ENCODE results near the gene ATAD3B. TPM values are rescaled to one million over a fixed set of nuclear protein-coding genes. Genes with fewer than 3 reads are reported as not detected.

ATAD3B gene
- total and polyA plus RNA-seq, 2 of the 4 experiments (the other 2 are of a cell fraction): 13.8 to 29.0 TPM

GRCh38 chr1:1438531-1439381 is 32.8 kb upstream of the ATAD3B start:
- no peak for DNase-seq
- Histone ChIP-seq H3K9me3 (ENCODE audit: control insufficient read depth, insufficient read depth, low read length) (no peaks in the 10 kb centered on the region), H3K18ac (ENCODE audit: low read depth, low read length) (no peak overlapping the region), H3K27me3 (ENCODE audit: control insufficient read depth, insufficient read depth, low read length) (no peaks in the 10 kb centered on the region; the same call in 1 of the 2 replicates), H3K27ac (ENCODE audit: insufficient read depth, low read length) (no peak overlapping the region), H2BK120ac (ENCODE audit: low read depth, low read length) (no peak overlapping the region), H2BK20ac (ENCODE audit: low read depth, low read length) (no peak overlapping the region), H3K36me3 (ENCODE audit: control insufficient read depth, insufficient read depth, low read length) (no peaks in the 10 kb centered on the region), H4K5ac (ENCODE audit: low read depth, low read length) (no peak overlapping the region), H4K20me1 (ENCODE audit: insufficient read depth, low read length) (no peaks in the 10 kb centered on the region), H2AFZ (replicated peaks; ENCODE audit: low read length, poor library complexity) (no peak overlapping the region), H3K4me1 (ENCODE audit: control insufficient read depth, insufficient read depth, low read length) (peaks cover 7% of the 10 kb centered on the region; the same call in 1 of the 2 replicates), H4K8ac (ENCODE audit: low read depth in 2 of 2, low read length in 2 of 2) (no peak overlapping the region), H3K9ac (ENCODE audit: low read depth, low read length) (no peak overlapping the region), H3K79me1 (ENCODE audit: low read depth in 1 of 2, low read length in 2 of 2) (0 out of 4 replicates have a peak, but pooled peaks cover 0 to 3% of the 10 kb centered on the region in 2 experiments), H2AK9ac (replicated peaks; ENCODE audit: low read depth, low read length, poor library complexity) (no peak overlapping the region), H2BK15ac (ENCODE audit: low read depth, low read length) (no peak overlapping the region), H2BK5ac (ENCODE audit: low read depth, low read length, poor library complexity, severe bottlenecking) (no peak overlapping the region), H3K56ac (ENCODE audit: extremely low read depth, insufficient read depth, low read length) (no peak overlapping the region), H3K23ac (ENCODE audit: low read depth, low read length) (no peak overlapping the region), H4K91ac (ENCODE audit: insufficient read depth, low read depth, low read length) (no peak overlapping the region), H3K4ac (ENCODE audit: low read depth, low read length) (no peak overlapping the region), H3K9me1 (ENCODE audit: insufficient read depth, low read length) (0 out of 2 replicates have a peak, but pooled peaks cover 7% of the 10 kb centered on the region), H2AK5ac (ENCODE audit: low read depth, low read length) (no peak overlapping the region), H3K14ac (replicated peaks; ENCODE audit: low read depth, low read length) (no peak overlapping the region), H3K4me3 (ENCODE audit: insufficient read depth, low read depth, low read length) (no peak overlapping the region), H3K4me2 (ENCODE audit: low read depth, low read length) (no peak overlapping the region)
- ATAC-seq (ENCODE audit: low read depth): no peak
- intact Hi-C loops (cut with micrococcal nuclease): no loop called here
- 93% methylated on average over 14 of the region's 45 CpGs; no CpG with 5 or more reads in 1 of the 2 experiments for WGBS, 2 experiments (ENCODE audit: extremely low coverage in 2 of 2, insufficient read length in 1 of 2)
- dilution Hi-C loops (cut with HindIII; ENCODE audit: low sequenced_read_pairs, unreplicated experiment): no loop called here
- POLR2A ChIA-PET (ENCODE audit: unreplicated experiment): no interaction called here
- CTCF ChIA-PET: no interaction called here
- no TSS peak for BruUV-seq (replicated peaks)
- in situ Hi-C loops (cut with MboI; ENCODE audit: low sequenced_read_pairs): no loop called here
- no peak for TF ChIP-seq ELK1 (IDR thresholded peaks at IDR 0.05; ENCODE audit: borderline replicate concordance, low read depth, low read length)
- no peak for TF ChIP-seq FOS (IDR thresholded peaks at IDR 0.05; ENCODE audit: low read depth, low read length)
- no peak for TF ChIP-seq CTCF (conservative IDR thresholded peaks at IDR 0.05; ENCODE audit: low read depth, low read length)
- TF ChIP-seq MXI1 (IDR thresholded peaks at IDR 0.05; ENCODE audit: borderline replicate concordance, low read depth, low read length): no peak
- TF ChIP-seq CEBPB (IDR thresholded peaks at IDR 0.05; ENCODE audit: low read depth, low read length): no peak
- TF ChIP-seq NFE2L2 (IDR thresholded peaks at IDR 0.05; ENCODE audit: low read depth, low read length): no peak
- TF ChIP-seq SMC3 (IDR thresholded peaks at IDR 0.05; ENCODE audit: low read depth, low read length): no peak
- TF ChIP-seq MAFK (IDR thresholded peaks at IDR 0.05; ENCODE audit: low read depth, low read length): no peak
- TF ChIP-seq POLR2A (IDR thresholded peaks at IDR 0.05; ENCODE audit: low read depth, low read length): no peak
- TF ChIP-seq RFX5 (IDR thresholded peaks at IDR 0.05; ENCODE audit: low read depth, low read length): no peak
- TF ChIP-seq RAD21 (IDR thresholded peaks at IDR 0.05; ENCODE audit: low read length): no peak
- TF ChIP-seq BHLHE40 (IDR thresholded peaks at IDR 0.05; ENCODE audit: low read depth, low read length): no peak
- TF ChIP-seq USF2 (IDR thresholded peaks at IDR 0.05; ENCODE audit: low read depth, low read length): no peak
- TF ChIP-seq CHD1 (IDR thresholded peaks at IDR 0.05; ENCODE audit: low read depth, low read length): no peak
- TF ChIP-seq MAZ (IDR thresholded peaks at IDR 0.05; ENCODE audit: borderline replicate concordance, low read depth, low read length): no peak
